Spleen (tissue), 7 donors: ENCODE results near the gene HES4.

Experiments
- CTCF ChIP-seq, 11 experiments: fragments of 200-600 bp in 7 of 11; fragments of 450-650 bp in 4 of 11; sonication (generic) in 4 of 11; IDR thresholded peaks in 8 of 11; conservative IDR thresholded peaks in 3 of 11; 1 replicate in 7 of 11; 2 replicates in 4 of 11; pipeline versions ENCODE4 v1.4.0 to v1.8.0; 2016 to 2021; ENCODE audit warnings: antibody characterized with exemption in 11 of 11, inconsistent platforms in 4 of 11, mild to moderate bottlenecking in 1 of 11
- POLR2A ChIP-seq, 3 donors: fragments of 450-650 bp; IDR thresholded peaks; one replicate each; pipeline ENCODE4 v1.5.1; 2017; ENCODE audit warnings: antibody characterized with exemption in 3 of 3, mild to moderate bottlenecking in 1 of 3
- POLR2AphosphoS5 ChIP-seq, 3 donors: sonication (generic); formaldehyde crosslinking; IDR thresholded peaks; one replicate each; pipeline ENCODE4 v1.5.1; 2017; ENCODE audit warnings: antibody characterized with exemption in 3 of 3
- donor health status: DM: no; HTN: no; CAD: no; lungs with moderate emphysema.
- donor health status: DM: no; HTN: no; CAD: no.
- donor health status: DM: no; HTN: no; CAD: no.

- TF ChIP-seq CTCF (IDR thresholded peaks at IDR 0.05 in 8 of 11, conservative IDR thresholded peaks at IDR 0.05 in 3 of 11) (no peak), POLR2A (IDR thresholded peaks at IDR 0.05) (no peak), POLR2AphosphoS5 (IDR thresholded peaks at IDR 0.05) (no peak)
Measured at GRCh38 chr1:1004420-1004779, 4.5 kb upstream of the HES4 start.
